H7 (cell line): ENCODE data around the gene PEX26. TPM values are rescaled to one million over a fixed set of nuclear protein-coding genes. Genes with fewer than 3 reads are reported as not detected.
"Not testable (repeated sequence)": the region's sequence is repeated elsewhere in the genome, so short reads cannot be mapped to it uniquely, and the experiment has no call there.

ENCODE experiments used
- DNase-seq: peaks from one replicate; pipeline ENCODE4 v3.0.0; 2012
- H3K27me3 ChIP-seq: 2 replicates; pipeline ENCODE4 v1.6.0; 2011; ENCODE audit warnings: mild to moderate bottlenecking, low read length; ENCODE audit not compliant: control insufficient read depth, insufficient read depth
- H3K36me3 ChIP-seq: replicated peaks from 2 replicates; pipeline ENCODE4 v1.5.1; 2011; ENCODE audit warnings: low read length; ENCODE audit not compliant: control insufficient read depth, insufficient read depth
- H3K4me3 ChIP-seq: 2 replicates; pipeline ENCODE4 v1.5.1; 2011; ENCODE audit warnings: low read depth, mild to moderate bottlenecking, control low read depth, low read length, moderate library complexity; ENCODE audit not compliant: insufficient read depth
- total RNA-seq: library from RNA; depleted of rRNA; stranded (reverse); fragments of >200 nt; shearing (Covaris generic); gene quantifications from 2 replicates; pipeline ENCODE4 v1.2.3, GENCODE V29; 2014

PEX26 gene
- total RNA-seq, 1 experiment from 2014 or later: 34.5 TPM

DNA sequence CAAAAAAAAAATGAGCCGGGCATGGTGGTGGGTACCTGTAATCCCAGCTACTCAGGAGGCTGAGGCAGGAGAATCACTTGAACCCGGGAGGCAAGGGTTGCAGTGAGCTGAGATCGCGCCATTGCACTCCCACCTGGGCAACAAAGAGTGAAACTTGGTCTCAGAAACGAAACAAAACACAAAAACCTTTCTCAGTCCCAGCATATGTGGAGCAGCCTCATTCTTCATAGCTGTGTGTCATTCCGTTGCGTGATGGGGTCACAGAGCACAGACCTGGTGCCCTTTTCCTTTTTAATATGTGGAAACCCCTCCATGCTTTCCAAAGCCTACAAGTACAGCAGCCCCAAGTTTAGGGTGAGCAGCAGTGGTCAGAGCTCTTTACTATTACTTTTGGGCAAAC, 13.7 kb downstream of the PEX26 start:
- DNase-seq: no peak
- Histone ChIP-seq H3K4me3 (no peak overlapping the region), H3K27me3 (no peaks in the 10 kb centered on the region), H3K36me3 (peaks cover 9% of the 10 kb centered on the region)

- H3K27me3 ChIP-seq: no peaks in the 10 kb centered on the region
- no peak for DNase-seq
- peaks cover 9% of the 10 kb centered on the region for H3K36me3 ChIP-seq
- no peak overlapping the region for H3K4me3 ChIP-seq
Measured at GRCh38 chr22:18091916-18092526, 14.2 kb downstream of the PEX26 start.

DNA sequence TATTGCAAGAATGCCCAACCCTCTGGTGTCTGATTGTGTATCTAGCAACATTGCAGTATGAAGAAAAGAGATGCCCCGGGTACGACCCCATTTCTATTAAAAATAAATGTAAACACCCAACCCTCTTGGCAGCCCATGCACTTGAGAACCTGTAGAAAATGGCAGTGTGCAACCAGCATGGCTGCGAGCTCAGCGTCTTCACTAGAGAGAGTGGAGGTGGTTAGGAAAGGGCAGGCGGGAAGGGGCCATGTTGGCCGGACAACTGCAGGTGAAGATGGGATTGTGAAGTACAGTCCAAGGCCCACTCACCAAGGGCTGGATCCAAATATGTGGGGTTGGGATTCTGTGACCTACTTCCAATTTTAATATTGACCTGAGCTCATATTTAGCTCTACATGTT, 15.9 kb downstream of the PEX26 start:
- no peak overlapping the region for H3K4me3 ChIP-seq
- H3K36me3 ChIP-seq: peaks cover under 1% of the 10 kb centered on the region; the same call in 1 of the 2 replicates
- no peaks in the 10 kb centered on the region for H3K27me3 ChIP-seq
- DNase-seq: no peak

GRCh38 chr22:18095101-18095805, 17.5 kb downstream of the PEX26 start:
- Histone ChIP-seq H3K36me3 (no peaks in the 10 kb centered on the region), H3K4me3 (no peak overlapping the region), H3K27me3 (no peaks in the 10 kb centered on the region)
- DNase-seq: no peak

DNA sequence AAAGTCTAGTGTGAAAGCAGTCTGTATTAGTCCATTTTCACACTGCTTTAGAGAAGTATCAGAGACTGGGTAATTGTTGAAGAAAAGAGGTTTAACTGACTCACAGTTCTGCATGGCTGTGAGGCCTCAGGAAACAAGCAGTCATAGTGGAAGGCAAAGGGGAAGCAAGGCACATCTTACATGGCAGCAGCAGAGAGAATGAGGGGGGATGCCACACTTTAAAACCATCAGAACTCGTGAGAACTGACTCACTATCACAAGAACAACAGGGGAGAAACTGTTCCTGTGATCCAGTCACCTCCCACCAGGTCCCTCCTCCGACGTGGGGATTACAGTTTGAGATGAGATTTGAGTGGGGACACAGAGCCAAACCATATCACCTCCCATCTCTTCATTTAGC, 19.0 kb downstream of the PEX26 start:
- H3K4me3 ChIP-seq: no peak overlapping the region
- no peaks in the 10 kb centered on the region for H3K36me3 ChIP-seq
- no peak for DNase-seq
- H3K27me3 ChIP-seq: no peaks in the 10 kb centered on the region

GRCh38 chr22:18100781-18101180, 23.0 kb downstream of the PEX26 start:
- Histone ChIP-seq H3K27me3 (no peaks in the 10 kb centered on the region), H3K4me3 (no peak overlapping the region), H3K36me3 (no peaks in the 10 kb centered on the region)
- no peak for DNase-seq

- H3K36me3 ChIP-seq: no peaks in the 10 kb centered on the region
- no peak for DNase-seq
Measured at GRCh38 chr22:18101536-18101935, 23.7 kb downstream of the PEX26 start.

DNA sequence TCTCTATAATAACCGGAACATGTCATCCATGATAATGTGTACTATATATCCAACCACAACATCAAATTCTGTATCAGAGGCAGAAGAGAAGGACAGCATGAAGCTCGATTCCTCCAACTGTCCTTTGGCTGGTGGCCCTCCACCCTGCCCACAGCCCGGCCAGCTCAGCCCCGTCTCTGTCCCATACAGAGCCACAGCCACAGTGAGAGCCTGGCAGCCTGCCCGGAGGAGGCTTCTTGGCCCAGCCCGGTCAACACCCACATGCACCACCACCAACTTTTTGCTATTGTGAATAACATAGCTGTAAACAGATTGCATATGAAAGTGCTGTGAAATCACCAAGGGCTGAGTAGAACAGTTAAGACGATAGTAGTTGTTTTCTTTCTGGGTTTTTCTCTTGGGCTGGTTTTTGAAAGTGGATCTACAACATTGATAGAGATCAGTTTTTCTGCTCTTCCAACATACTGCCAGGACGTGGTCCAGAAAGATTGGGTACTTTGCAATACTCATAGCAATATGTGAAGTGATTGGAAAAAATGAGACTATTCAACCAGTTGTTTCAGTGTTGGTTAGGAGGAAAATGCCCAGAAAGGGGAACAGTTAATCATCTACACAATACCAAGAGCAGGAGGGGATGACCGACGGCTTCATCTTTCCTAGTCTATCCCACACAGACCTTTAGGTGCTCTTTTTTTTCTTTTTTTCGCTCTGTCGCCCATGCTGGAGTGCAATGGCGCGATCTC, 25.9 kb downstream of the PEX26 start:
- DNase-seq: no peak

More at GRCh38 chr22:18101536-18101935, 23.7 kb downstream of the PEX26 start:
- Histone ChIP-seq H3K4me3 (no peak overlapping the region), H3K27me3 (no peaks in the 10 kb centered on the region)

GRCh38 chr22:18104566-18104965, 26.8 kb downstream of the PEX26 start:
- Histone ChIP-seq H3K27me3 (peaks cover 4% of the 10 kb centered on the region), H3K4me3 (no peak overlapping the region), H3K36me3 (no peaks in the 10 kb centered on the region)
- DNase-seq: no peak

More for the DNA sequence above, 25.9 kb downstream of the PEX26 start:
- H3K36me3 ChIP-seq: no peaks in the 10 kb centered on the region
- no peak overlapping the region for H3K4me3 ChIP-seq
- H3K27me3 ChIP-seq: no peaks in the 10 kb centered on the region

DNA sequence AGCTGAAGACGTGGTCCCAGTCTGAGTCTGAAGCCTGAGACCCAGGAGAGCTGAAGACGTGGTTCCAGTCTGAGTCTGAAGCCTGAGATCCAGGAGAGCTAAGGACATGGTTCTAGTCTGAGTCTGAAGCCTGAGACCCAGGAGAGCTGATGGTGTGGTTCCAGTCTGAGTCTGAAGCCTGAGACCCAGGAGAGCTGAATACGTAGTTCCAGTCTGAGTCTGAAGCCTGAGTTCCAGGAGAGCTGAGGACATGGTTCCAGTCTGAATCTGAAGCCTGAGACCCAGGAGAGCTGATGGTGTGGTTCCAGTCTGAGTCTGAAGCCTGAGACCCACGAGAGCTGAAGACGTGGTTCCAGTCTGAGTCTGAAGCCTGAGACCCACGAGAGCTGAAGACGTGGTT, 28.2 kb downstream of the PEX26 start:
- not testable (repeated sequence) for H3K36me3 ChIP-seq, DNase-seq, H3K4me3 ChIP-seq
- H3K27me3 ChIP-seq: peaks cover 18% of the 10 kb centered on the region

GRCh38 chr22:18106550-18107341, 29.0 kb downstream of the PEX26 start:
- H3K27me3 ChIP-seq: peaks cover 26% of the 10 kb centered on the region
- DNase-seq, H3K4me3 ChIP-seq, H3K36me3 ChIP-seq: not testable (repeated sequence)

GRCh38 chr22:18108187-18108586, 30.4 kb downstream of the PEX26 start:
- no peaks in the 10 kb centered on the region for H3K36me3 ChIP-seq
- no peak overlapping the region for H3K4me3 ChIP-seq
- peaks cover 30% of the 10 kb centered on the region for H3K27me3 ChIP-seq
- DNase-seq: no peak

- Histone ChIP-seq H3K4me3 (peak overlapping the region; percentile 22; the same call in 1 of the 2 replicates), H3K27me3 (peaks cover 30% of the 10 kb centered on the region), H3K36me3 (no peaks in the 10 kb centered on the region)
- DNase-seq: peak; percentile 44
Measured at GRCh38 chr22:18109410-18110193, 31.8 kb downstream of the PEX26 start.
